H9 (cell line): ENCODE data around the gene PITPNB. TPM values are rescaled to one million over a fixed set of nuclear protein-coding genes. Genes with fewer than 3 reads are reported as not detected.

ENCODE experiments used
- DNase-seq: peaks from one replicate; pipeline ENCODE4 v3.0.0-alpha.2; 2017
- H2AFZ ChIP-seq: one replicate; pipeline ENCODE4 v1.6.1; 2013; ENCODE audit warnings: mild to moderate bottlenecking, low read length, control low read depth, moderate library complexity
- H2AK5ac ChIP-seq: 2 replicates; pipeline ENCODE4 v1.6.1; 2013; ENCODE audit warnings: low read length, control low read depth, mixed read lengths; ENCODE audit not compliant: insufficient read length
- H2BK120ac ChIP-seq: one replicate; pipeline ENCODE4 v1.6.1; 2013; ENCODE audit warnings: low read depth, mild to moderate bottlenecking, low read length, control low read depth, inconsistent platforms; ENCODE audit not compliant: poor library complexity, severe bottlenecking
- H2BK12ac ChIP-seq: 2 replicates; pipeline ENCODE4 v1.6.1; 2013; ENCODE audit warnings: low read length, control low read depth, mixed read lengths, low read depth; ENCODE audit not compliant: insufficient read length
- H2BK15ac ChIP-seq: 2 replicates; pipeline ENCODE4 v1.6.1; 2013; ENCODE audit warnings: low read depth, low read length, control low read depth
- H2BK20ac ChIP-seq: one replicate; pipeline ENCODE4 v1.6.1; 2013; ENCODE audit warnings: low read depth, mild to moderate bottlenecking, low read length, control low read depth, inconsistent platforms; ENCODE audit not compliant: poor library complexity, severe bottlenecking
- H2BK5ac ChIP-seq: 2 replicates; pipeline ENCODE4 v1.6.1; 2013; ENCODE audit warnings: low read length, control low read depth, mixed read lengths; ENCODE audit not compliant: insufficient read length
- H3K14ac ChIP-seq: 2 replicates; pipeline ENCODE4 v1.6.1; 2013; ENCODE audit warnings: low read length, control low read depth; ENCODE audit not compliant: insufficient read depth
- H3K18ac ChIP-seq: 2 replicates; pipeline ENCODE4 v1.6.1; 2013; ENCODE audit warnings: low read depth, mild to moderate bottlenecking, mixed read lengths, low read length, control low read depth; ENCODE audit not compliant: insufficient read length
- H3K23ac ChIP-seq: 2 replicates; pipeline ENCODE4 v1.6.1; 2013; ENCODE audit warnings: low read length, control low read depth, mixed read lengths, low read depth; ENCODE audit not compliant: insufficient read length
- H3K23me2 ChIP-seq: 2 replicates; pipeline ENCODE4 v1.6.1; 2013; ENCODE audit warnings: low read depth, mild to moderate bottlenecking, mixed read lengths, low read length, control low read depth; ENCODE audit not compliant: insufficient read length, poor library complexity, severe bottlenecking
- H3K27ac ChIP-seq: 2 replicates; pipeline ENCODE4 v1.5.1; 2013; ENCODE audit warnings: low read length, control low read depth, mixed read lengths, low read depth; ENCODE audit not compliant: insufficient read length
- H3K27me3 ChIP-seq: 2 replicates; pipeline ENCODE4 v1.6.1; 2013; ENCODE audit warnings: low read length, control low read depth, inconsistent platforms; ENCODE audit not compliant: insufficient read depth
- H3K4ac ChIP-seq: 2 replicates; pipeline ENCODE4 v1.6.1; 2013; ENCODE audit warnings: low read depth, mild to moderate bottlenecking, control low read depth, inconsistent platforms, low read length, moderate library complexity
- H3K4me1 ChIP-seq: 2 replicates; pipeline ENCODE4 v1.6.1; 2013; ENCODE audit warnings: low read length, control low read depth, inconsistent platforms; ENCODE audit not compliant: insufficient read depth
- H3K4me2 ChIP-seq: 2 replicates; pipeline ENCODE4 v1.6.1; 2013; ENCODE audit warnings: low read length, control low read depth, mixed read lengths; ENCODE audit not compliant: insufficient read length, insufficient read depth
- H3K56ac ChIP-seq: 2 replicates; pipeline ENCODE4 v1.6.1; 2013; ENCODE audit warnings: low read depth, mild to moderate bottlenecking, mixed read lengths, low read length, control low read depth; ENCODE audit not compliant: insufficient read length
- H3K79me1 ChIP-seq: 2 replicates; pipeline ENCODE4 v1.6.1; 2013; ENCODE audit warnings: low read depth, mild to moderate bottlenecking, moderate library complexity, low read length, control low read depth, inconsistent platforms; ENCODE audit not compliant: insufficient read depth, poor library complexity, severe bottlenecking
- H3K79me2 ChIP-seq: 2 replicates; pipeline ENCODE4 v1.6.1; 2013; ENCODE audit warnings: low read length, control low read depth, inconsistent platforms; ENCODE audit not compliant: insufficient read depth
- H3K9ac ChIP-seq: 2 replicates; pipeline ENCODE4 v1.6.1; 2013; ENCODE audit warnings: low read length, control low read depth, mixed read lengths; ENCODE audit not compliant: insufficient read length; ENCODE audit errors: extremely low read depth
- H3K9me3 ChIP-seq: one replicate; pipeline ENCODE4 v1.6.1; 2013; ENCODE audit warnings: low read depth, low read length, inconsistent platforms; ENCODE audit not compliant: control insufficient read depth
- H3T11ph ChIP-seq: one replicate; pipeline ENCODE4 v1.6.1; 2013; ENCODE audit warnings: mild to moderate bottlenecking, low read length, control low read depth, inconsistent platforms
- H4K20me1 ChIP-seq: one replicate; pipeline ENCODE4 v1.6.1; 2013; ENCODE audit not compliant: control insufficient read depth, insufficient read length, insufficient read depth
- H4K5ac ChIP-seq: 2 replicates; pipeline ENCODE4 v1.6.1; 2013; ENCODE audit warnings: low read depth, mild to moderate bottlenecking, mixed read lengths, low read length, control low read depth; ENCODE audit not compliant: insufficient read length
- H4K8ac ChIP-seq: replicated peaks from 2 replicates; pipeline ENCODE4 v1.6.1; 2013; ENCODE audit warnings: low read length, control low read depth, mixed read lengths, low read depth; ENCODE audit not compliant: insufficient read length
- H4K91ac ChIP-seq: 2 replicates; pipeline ENCODE4 v1.6.1; 2013; ENCODE audit warnings: low read depth, mild to moderate bottlenecking, moderate library complexity, mixed read lengths, low read length, control low read depth; ENCODE audit not compliant: insufficient read length
- H3K27ac Mint-ChIP-seq, 3 experiments: 2 replicates in 2 of 3; 3 replicates in 1 of 3; pipeline ENCODE4 v1.8.0; 2020 to 2021; ENCODE audit warnings: mixed read lengths in 3 of 3, mild to moderate bottlenecking in 1 of 3, moderate library complexity in 1 of 3
- H3K27me3 Mint-ChIP-seq: 2 replicates; pipeline ENCODE4 v1.8.0; 2021; ENCODE audit warnings: low read depth, mild to moderate bottlenecking, moderate library complexity, mixed read lengths
- H3K36me3 Mint-ChIP-seq, 3 experiments: 2 replicates in 2 of 3; 3 replicates in 1 of 3; pipeline ENCODE4 v1.8.0; 2020 to 2021; ENCODE audit warnings: low read depth in 3 of 3, mixed read lengths in 3 of 3; ENCODE audit not compliant: insufficient read depth in 1 of 3
- H3K4me1 Mint-ChIP-seq, 2 experiments: 2 replicates each; pipeline ENCODE4 v1.8.0; 2020; ENCODE audit warnings: mixed read lengths in 2 of 2
- H3K4me3 Mint-ChIP-seq, 2 experiments: 2 replicates in 1 of 2; 3 replicates in 1 of 2; pipeline ENCODE4 v1.8.0; 2020 to 2021; ENCODE audit warnings: mild to moderate bottlenecking in 2 of 2, mixed read lengths in 2 of 2, moderate library complexity in 1 of 2
- H3K9me3 Mint-ChIP-seq, 2 experiments: 2 replicates in 1 of 2; 3 replicates in 1 of 2; pipeline ENCODE4 v1.8.0; 2020; ENCODE audit warnings: mild to moderate bottlenecking in 2 of 2, mixed read lengths in 2 of 2, moderate library complexity in 1 of 2
- CTCF ChIP-seq: fragments of 200-600 bp; sonication (generic); conservative IDR thresholded peaks from 3 replicates; pipeline ENCODE4 v1.8.0; 2021; ENCODE audit warnings: antibody characterized with exemption, mild to moderate bottlenecking
- WGBS: extraction: QIAGEN DNeasy Blood & Tissue Kit; methylation state at CpG from one replicate; pipeline ENCODE4 v1.1.7; 2013; ENCODE audit warnings: missing lambda C conversion rate, low lambda C conversion rate, mixed read lengths; ENCODE audit not compliant: insufficient read length; ENCODE audit errors: extremely low coverage; 5-methylcytosine and 5-hydroxymethylcytosine counted together
- total RNA-seq: library from RNA; stranded (reverse); gene quantifications from 2 replicates; pipeline ENCODE4 v1.2.1, GENCODE V29; 2021

The PITPNB gene
- total RNA-seq, 1 experiment from 2014 or later: 106 TPM

GRCh38 chr22:27911330-27911729 lies 7.7 kb downstream of the PITPNB start:
- Histone ChIP-seq H3K23ac (no peak overlapping the region), H3K79me1 (peaks cover 21% of the 10 kb centered on the region), H3K9me3 (no peaks in the 10 kb centered on the region), H2BK120ac (no peak overlapping the region), H3K9ac (no peak overlapping the region), H4K8ac (no peak overlapping the region), H2AFZ (no peak overlapping the region), H2AK5ac (no peak overlapping the region), H3K56ac (no peak overlapping the region), H3K14ac (no peak overlapping the region), H4K5ac (no peak overlapping the region), H3T11ph (no peak overlapping the region), H3K18ac (no peak overlapping the region), H3K4me1 (no peaks in the 10 kb centered on the region), H3K27ac (no peak overlapping the region), H2BK20ac (no peak overlapping the region), H3K79me2 (peaks cover 8% of the 10 kb centered on the region; the same call in 1 of the 2 replicates), H2BK12ac (no peak overlapping the region), H2BK5ac (no peak overlapping the region), H3K4me2 (no peak overlapping the region), H3K23me2 (no peaks in the 10 kb centered on the region), H4K91ac (no peak overlapping the region), H2BK15ac (no peak overlapping the region), H4K20me1 (no peaks in the 10 kb centered on the region), H3K27me3 (no peaks in the 10 kb centered on the region), H3K4ac (no peak overlapping the region)
- no peaks in the 10 kb centered on the region for H3K27me3 Mint-ChIP-seq
- no peak overlapping the region for H3K27ac Mint-ChIP-seq
- no peak for DNase-seq
- no peaks in the 10 kb centered on the region for H3K9me3 Mint-ChIP-seq
- TF ChIP-seq CTCF: no peak
- no peak overlapping the region for H3K4me3 Mint-ChIP-seq
- WGBS: 100% methylated on average over 1 of the region's 1 CpG
- peaks cover 4 to 11% of the 10 kb centered on the region in 2 experiments for H3K4me1 Mint-ChIP-seq
- H3K36me3 Mint-ChIP-seq: peaks cover 11 to 33% (median 25%) of the 10 kb centered on the region in 3 experiments; a peak in 6 of 7 replicates
